EL (cell line): ENCODE results near the gene SYNGAP1.
"Not testable (repeated sequence)": the region's sequence is repeated elsewhere in the genome, so short reads cannot be mapped to it uniquely, and the experiment has no call there.

Experiments used
- DNase-seq: peaks from one replicate; pipeline ENCODE4 v3.0.0-alpha.2; 2016

Gene SYNGAP1

DNA sequence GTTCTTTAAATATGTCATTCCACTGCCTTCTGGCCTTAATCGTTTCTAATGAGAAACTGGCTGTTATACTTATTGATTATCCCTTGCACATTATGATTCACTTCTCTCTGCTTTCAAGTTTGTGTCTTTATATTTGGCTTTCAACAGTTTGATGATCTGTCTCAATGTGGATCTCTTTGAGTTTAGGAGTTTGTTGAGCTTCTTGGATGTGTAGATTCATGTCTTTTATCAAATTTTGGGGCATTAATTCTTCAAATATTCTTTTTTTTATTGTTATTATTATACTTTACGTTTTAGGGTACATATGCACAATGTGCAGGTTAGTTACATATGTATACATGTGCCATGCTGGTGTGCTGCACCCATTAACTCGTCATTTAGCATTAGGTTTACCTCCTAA, 63.8 kb downstream of the SYNGAP1 start:
- DNase-seq = no peak

DNA sequence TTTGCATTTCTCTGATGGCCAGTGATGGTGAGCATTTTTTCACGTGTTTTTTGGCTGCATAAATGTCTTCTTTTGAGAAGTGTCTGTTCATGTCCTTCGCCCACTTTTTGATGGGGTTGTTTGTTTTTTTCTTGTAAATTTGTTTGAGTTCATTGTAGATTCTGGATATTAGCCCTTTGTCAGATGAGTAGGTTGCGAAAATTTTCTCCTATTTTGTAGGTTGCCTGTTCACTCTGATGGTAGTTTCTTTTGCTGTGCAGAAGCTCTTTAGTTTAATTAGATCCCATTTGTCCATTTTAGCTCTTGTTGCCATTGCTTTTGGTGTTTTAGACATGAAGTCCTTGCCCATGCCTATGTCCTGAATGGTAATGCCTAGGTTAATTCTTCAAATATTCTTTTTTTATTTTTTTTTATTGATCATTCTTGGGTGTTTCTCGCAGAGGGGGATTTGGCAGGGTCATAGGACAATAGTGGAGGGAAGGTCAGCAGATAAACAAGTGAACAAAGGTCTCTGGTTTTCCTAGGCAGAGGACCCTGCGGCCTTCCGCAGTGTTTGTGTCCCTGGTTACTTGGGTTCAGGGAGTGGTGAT, 64.9 kb downstream of the SYNGAP1 start:
- not testable (repeated sequence) for DNase-seq

DNA sequence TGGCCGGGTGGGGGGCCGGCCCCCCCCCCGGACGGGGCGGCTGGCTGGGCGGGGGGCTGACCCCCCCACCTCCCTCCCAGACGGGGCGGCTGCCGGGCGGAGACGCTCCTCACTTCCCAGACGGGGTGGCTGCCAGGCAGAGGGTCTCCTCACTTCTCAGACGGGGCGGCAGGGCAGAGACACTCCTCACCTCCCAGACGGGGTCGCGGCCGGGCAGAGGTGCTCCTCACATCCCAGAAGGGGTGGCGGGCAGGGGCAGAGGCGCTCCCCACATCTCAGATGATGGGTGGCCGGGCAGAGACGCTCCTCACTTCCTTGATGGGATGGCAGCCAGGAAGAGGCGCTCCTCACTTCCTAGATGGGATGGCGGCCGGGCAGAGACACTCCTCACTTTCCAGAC, 65.8 kb downstream of the SYNGAP1 start:
- not testable (repeated sequence) for DNase-seq

DNA sequence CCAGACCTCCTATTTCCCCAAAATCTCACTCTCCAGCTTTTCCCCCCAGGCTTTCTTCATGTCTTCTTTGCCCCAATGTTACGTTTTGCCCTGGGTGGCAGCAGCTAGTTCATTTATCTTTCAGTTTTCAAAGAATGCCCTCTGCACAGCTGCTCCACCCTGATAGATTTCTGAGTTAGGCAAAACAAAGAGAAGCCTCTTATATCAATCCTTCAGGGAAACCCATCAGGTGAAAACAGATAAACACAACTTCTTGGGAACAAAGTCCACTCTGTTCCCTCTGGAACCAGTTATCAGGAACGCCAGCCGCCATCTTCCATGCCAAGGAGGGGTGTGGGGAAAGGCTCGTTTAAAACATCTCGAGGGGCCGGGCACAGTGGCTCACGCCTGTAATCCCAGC, 68.5 kb downstream of the SYNGAP1 start:
- no peak for DNase-seq

DNA sequence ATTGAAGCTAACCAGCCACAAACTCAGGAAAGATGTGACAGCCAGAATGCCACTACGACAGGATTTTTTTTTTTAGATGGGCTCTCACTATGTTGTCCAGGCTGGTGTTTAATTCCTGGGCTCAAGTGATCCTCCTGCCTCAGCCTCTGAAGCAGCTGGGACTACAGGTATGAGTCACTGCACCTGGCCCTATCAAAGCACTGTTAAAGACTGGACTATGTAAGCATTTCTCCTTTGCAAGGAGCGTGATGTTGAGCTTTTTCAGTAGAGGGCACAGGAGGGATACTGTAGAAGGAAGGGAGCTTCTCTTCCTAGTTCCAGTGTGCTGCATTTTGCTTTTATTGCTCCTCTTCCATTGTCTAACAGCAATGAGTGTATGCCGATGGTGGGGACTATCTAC, 70.3 kb downstream of the SYNGAP1 start:
- no peak for DNase-seq

DNA sequence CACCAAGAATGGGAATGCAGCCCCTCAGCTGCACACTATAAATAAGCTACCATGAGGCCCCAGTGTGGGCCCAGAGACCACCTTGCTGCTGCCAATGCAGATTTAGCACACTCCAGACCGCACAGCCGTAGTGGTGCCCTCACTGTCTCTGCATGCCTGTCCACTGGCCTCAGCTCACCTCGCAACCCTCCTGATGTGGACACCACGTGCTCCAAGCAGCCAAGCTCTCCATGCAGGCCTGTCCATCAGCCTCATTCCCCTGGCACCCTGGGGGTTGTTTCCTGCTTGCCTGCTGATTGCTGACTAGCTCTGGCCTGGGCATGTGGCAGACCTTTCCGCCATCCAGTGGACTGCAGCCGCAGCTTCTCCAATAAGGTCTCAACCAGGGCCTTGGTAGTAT, 70.8 kb downstream of the SYNGAP1 start:
- no peak for DNase-seq

DNA sequence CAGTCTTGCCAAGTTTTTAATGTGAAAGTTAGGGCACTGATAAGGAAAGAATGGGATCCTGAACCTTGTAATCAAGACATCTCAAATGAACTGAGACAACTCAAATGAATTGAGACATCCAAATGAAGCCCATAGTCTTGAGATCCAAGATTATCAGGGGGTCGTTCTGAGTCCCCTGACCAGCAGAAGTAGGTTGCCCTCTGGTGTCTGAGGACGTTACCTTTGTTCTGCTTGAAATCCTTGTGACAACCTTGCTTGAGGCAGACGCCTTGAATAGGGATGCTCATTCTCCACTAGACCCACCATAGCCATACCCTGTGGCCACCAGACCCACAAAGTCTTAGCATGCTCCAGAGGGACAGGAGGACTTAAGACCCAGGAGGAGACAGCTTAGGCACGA, 72.2 kb downstream of the SYNGAP1 start:
- DNase-seq = no peak

DNA sequence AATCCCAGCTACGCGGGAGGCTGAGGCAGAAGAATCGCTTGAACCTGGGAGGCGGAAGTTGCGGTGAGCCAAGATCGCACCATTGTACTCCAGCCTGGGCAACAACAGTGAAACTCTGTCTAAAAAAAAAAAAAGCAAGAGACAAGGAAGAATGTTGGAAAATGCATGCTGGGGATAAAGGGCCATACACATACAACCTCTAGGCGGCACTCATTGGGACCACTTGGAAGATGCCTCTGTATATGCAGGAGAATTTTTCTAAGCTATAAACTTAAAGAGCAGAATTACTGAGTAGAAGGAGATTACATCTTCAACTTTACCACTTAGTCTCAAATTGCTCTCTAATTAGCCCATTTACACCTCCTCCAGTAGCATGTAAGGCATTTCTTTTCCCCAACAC, 77.3 kb downstream of the SYNGAP1 start:
- no peak for DNase-seq

DNA sequence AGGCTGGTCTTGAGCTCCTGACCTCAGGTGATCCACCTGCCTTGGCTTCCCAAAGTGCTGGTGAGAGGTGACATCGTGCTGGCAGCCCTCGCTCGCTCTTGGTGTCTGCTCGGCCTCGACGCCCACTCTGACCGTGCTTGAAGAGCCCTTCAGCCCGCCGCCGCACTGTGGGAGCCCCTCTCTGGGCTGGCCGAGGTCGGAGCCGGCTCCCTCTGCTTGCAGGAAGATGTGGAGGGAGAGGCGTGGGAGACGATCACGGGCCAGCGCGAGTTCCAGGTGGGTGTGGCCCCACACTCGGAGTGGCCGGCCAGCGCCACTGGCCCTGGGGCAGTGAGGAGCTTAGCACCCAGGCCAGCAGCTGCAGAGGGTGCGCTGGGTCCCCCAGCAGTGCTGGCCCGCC, 82.6 kb downstream of the SYNGAP1 start:
- DNase-seq = no peak

DNA sequence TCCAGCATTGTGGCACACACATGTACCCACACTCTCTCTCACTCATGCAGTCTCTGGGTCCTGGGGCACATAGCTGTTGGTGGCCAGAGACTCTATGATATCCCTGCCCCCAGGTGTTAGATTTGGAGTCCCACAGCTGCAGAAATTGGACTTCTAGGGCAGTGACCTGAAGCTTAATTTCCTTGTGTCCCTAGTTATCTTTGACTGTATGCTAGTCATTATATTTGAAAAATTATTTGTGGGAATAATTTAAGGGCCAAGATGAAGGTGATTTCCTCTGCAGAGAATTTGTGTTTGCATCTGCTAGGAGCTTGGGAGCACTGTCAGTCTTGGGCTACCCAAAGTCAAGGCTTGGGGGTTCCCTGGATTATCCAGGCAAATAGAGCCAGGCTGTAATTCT, 84.6 kb downstream of the SYNGAP1 start:
- DNase-seq = no peak
